ENCODE measurements around the gene PLCD3. TPM values are rescaled to one million over a fixed set of nuclear protein-coding genes. Genes with fewer than 3 reads are reported as not detected.

The PLCD3 gene
- total RNA-seq, 2 experiments from 2014 or later = 1.4 to 4.6 TPM

DNA sequence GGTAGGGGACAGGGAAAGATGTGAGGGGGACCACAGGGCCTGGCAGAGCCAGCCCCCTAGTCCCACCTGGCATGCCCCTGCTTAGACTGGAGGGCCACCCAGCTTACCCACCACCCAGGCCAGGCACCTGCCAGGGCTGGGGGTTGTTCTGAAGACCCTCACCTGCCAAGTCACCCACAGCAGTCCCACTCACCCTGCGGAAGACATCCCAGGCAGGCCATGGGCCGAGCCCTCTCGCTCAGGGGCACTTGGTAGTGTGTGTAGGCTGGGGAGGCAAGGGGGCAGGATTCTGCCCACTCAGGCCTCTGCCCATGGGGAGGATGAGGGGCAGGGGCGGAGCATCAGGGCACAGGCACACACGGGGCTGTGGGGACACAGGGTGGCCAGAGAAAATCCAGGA is 4.0 kb downstream of the PLCD3 start:
- TF ChIP-seq CTCF (conservative IDR thresholded peaks at IDR 0.05; ENCODE audit: low read length) (no peak), EZH2phosphoT487 (IDR thresholded peaks at IDR 0.05; ENCODE audit: borderline replicate concordance, low read depth, low read length) (no peak)
- ChIA-PET CTCF (ENCODE audit: unreplicated experiment) (interaction anchor here (0.5 kb wide), 1 partner anchor 290 kb away, joined by 3 read pairs; no protein-coding TSS in a partner anchor), POLR2A (interaction anchor here (0.6 kb wide), 1 partner anchor 292 kb away, joined by 4 read pairs; no protein-coding TSS in a partner anchor)
- Histone ChIP-seq H3K27ac (ENCODE audit: low read depth, low read length, poor library complexity, severe bottlenecking) (no peak overlapping the region), H2AFZ (ENCODE audit: low read length) (no peak overlapping the region), H3K4me2 (ENCODE audit: low read length) (no peak overlapping the region), H3K9me2 (ENCODE audit: insufficient read depth, low read length) (no peaks in the 10 kb centered on the region), H3K9me3 (ENCODE audit: low read length) (no peaks in the 10 kb centered on the region), H3K4me1 (ENCODE audit: insufficient read depth, low read length, poor library complexity, severe bottlenecking) (peaks cover 8% of the 10 kb centered on the region), H3K4me3 (ENCODE audit: low read depth, low read length, poor library complexity, severe bottlenecking) (no peak overlapping the region), H4K20me1 (ENCODE audit: insufficient read depth, low read length) (no peaks in the 10 kb centered on the region), H3K36me3 (ENCODE audit: insufficient read depth, low read length) (no peaks in the 10 kb centered on the region), H3K79me2 (ENCODE audit: insufficient read depth, low read depth, low read length) (no peaks in the 10 kb centered on the region)
- DNase-seq (ENCODE audit: low spot score) = no peak
- BruUV-seq (replicated peaks) = no TSS peak
- intact Hi-C loops (cut with micrococcal nuclease; ENCODE audit: unreplicated experiment) = no loop called here

DNA sequence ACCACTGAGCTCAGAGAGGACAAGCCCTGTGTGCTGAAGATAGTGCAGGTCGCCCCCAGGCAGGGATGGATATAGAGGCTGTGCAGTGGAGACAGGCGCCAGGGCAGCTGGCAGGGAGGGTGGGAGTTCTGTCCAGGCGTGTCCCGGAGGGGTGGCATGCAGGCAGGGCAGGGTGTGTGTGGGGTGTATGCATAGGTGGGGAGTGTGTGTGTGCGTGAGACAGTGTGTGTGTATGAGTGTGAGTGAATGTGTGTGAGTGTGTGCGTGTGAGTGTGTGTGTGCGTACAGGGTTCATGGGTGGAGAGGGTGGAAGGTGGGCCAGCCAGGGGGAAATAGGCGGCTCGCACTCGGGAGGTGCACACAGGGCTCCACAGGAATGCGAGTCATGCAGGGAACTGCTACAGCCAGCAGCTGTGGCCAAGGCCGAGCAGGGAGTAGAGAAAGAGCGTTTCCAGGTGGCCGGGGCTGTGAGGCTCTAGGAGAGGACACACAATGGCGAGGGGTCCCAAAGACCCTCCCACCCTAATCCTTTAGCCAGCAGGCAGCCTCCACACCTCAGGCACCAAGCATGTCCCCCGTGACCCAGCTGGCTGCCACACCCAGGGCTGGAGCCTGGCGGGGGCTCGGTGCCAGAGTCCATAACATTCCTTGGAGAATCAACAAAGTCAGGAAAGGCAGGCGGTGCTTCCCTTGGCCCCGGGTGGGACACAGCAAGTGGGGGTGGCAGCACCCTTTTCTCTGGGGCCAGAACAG is 4.6 kb downstream of the PLCD3 start:
- no peak overlapping the region for H3K4me2 ChIP-seq (ENCODE audit: low read length)
- TF ChIP-seq EZH2phosphoT487 (IDR thresholded peaks at IDR 0.05; ENCODE audit: borderline replicate concordance, low read depth, low read length) = no peak
- TF ChIP-seq CTCF (conservative IDR thresholded peaks at IDR 0.05; ENCODE audit: low read length) = no peak
- H3K27ac ChIP-seq (ENCODE audit: low read depth, low read length, poor library complexity, severe bottlenecking) = no peak overlapping the region
- CTCF ChIA-PET (ENCODE audit: unreplicated experiment) = interaction anchor here (0.5 kb wide), 1 partner anchor 289 kb away, joined by 3 read pairs; no protein-coding TSS in a partner anchor
- no TSS peak for BruUV-seq (replicated peaks)
- H3K79me2 ChIP-seq (ENCODE audit: insufficient read depth, low read depth, low read length) = no peaks in the 10 kb centered on the region
- H3K4me1 ChIP-seq (ENCODE audit: insufficient read depth, low read length, poor library complexity, severe bottlenecking) = peaks cover 3% of the 10 kb centered on the region
- no peak for DNase-seq (ENCODE audit: low spot score)
- intact Hi-C loops (cut with micrococcal nuclease; ENCODE audit: unreplicated experiment) = no loop called here
- no peak overlapping the region for H2AFZ ChIP-seq (ENCODE audit: low read length)
- no peaks in the 10 kb centered on the region for H3K36me3 ChIP-seq (ENCODE audit: insufficient read depth, low read length)
- H4K20me1 ChIP-seq (ENCODE audit: insufficient read depth, low read length) = no peaks in the 10 kb centered on the region
- no peak overlapping the region for H3K4me3 ChIP-seq (ENCODE audit: low read depth, low read length, poor library complexity, severe bottlenecking)
- H3K9me3 ChIP-seq (ENCODE audit: low read length) = no peaks in the 10 kb centered on the region
- POLR2A ChIA-PET = interaction anchor here (0.6 kb wide), 1 partner anchor 291 kb away, joined by 4 read pairs; no protein-coding TSS in a partner anchor
- H3K9me2 ChIP-seq (ENCODE audit: insufficient read depth, low read length) = no peaks in the 10 kb centered on the region

GRCh38 chr17:45127207-45127547 is 5.1 kb downstream of the PLCD3 start:
- CTCF ChIA-PET (ENCODE audit: unreplicated experiment) = no interaction called here
- H3K9me3 ChIP-seq (ENCODE audit: low read length) = no peaks in the 10 kb centered on the region
- H3K4me1 ChIP-seq (ENCODE audit: insufficient read depth, low read length, poor library complexity, severe bottlenecking) = peaks cover 3% of the 10 kb centered on the region
- H3K4me2 ChIP-seq (ENCODE audit: low read length) = no peak overlapping the region
- intact Hi-C loops (cut with micrococcal nuclease; ENCODE audit: unreplicated experiment) = no loop called here
- H3K27ac ChIP-seq (ENCODE audit: low read depth, low read length, poor library complexity, severe bottlenecking) = no peak overlapping the region
- no peaks in the 10 kb centered on the region for H3K9me2 ChIP-seq (ENCODE audit: insufficient read depth, low read length)
- no peak for DNase-seq (ENCODE audit: low spot score)
- H3K79me2 ChIP-seq (ENCODE audit: insufficient read depth, low read depth, low read length) = no peaks in the 10 kb centered on the region
- BruUV-seq (replicated peaks) = no TSS peak
- H3K4me3 ChIP-seq (ENCODE audit: low read depth, low read length, poor library complexity, severe bottlenecking) = no peak overlapping the region
- POLR2A ChIA-PET = no interaction called here
- H2AFZ ChIP-seq (ENCODE audit: low read length) = no peak overlapping the region
- no peaks in the 10 kb centered on the region for H3K36me3 ChIP-seq (ENCODE audit: insufficient read depth, low read length)
- H4K20me1 ChIP-seq (ENCODE audit: insufficient read depth, low read length) = no peaks in the 10 kb centered on the region
- no peak for TF ChIP-seq CTCF (conservative IDR thresholded peaks at IDR 0.05; ENCODE audit: low read length)
- no peak for TF ChIP-seq EZH2phosphoT487 (IDR thresholded peaks at IDR 0.05; ENCODE audit: borderline replicate concordance, low read depth, low read length)
